ENCODE data around the gene NPHS1.
"Not testable (repeated sequence)": the region's sequence is repeated elsewhere in the genome, so short reads cannot be mapped to it uniquely, and the experiment has no call there.

NPHS1 gene

GRCh38 chr19:35812220-35813042 is 39.9 kb downstream of the NPHS1 start, which contains the start of gene PRODH2:
PRODH2 (minus strand) TSS chr19:35812845; CDS start chr19:35812805, 40 bp downstream.
- no peak for DNase-seq (ENCODE audit: low read depth in 2 of 2)

GRCh38 chr19:35811317-35812219 is 40.7 kb downstream of the NPHS1 start:
- DNase-seq (ENCODE audit: low read depth in 2 of 2), result no peak

GRCh38 chr19:35807633-35808032 is 44.7 kb downstream of the NPHS1 start:
- no peak for DNase-seq (ENCODE audit: low read depth in 2 of 2)

- DNase-seq (ENCODE audit: low read depth in 2 of 2), result no peak
These were observed 45.7 kb downstream of the NPHS1 start for GRCh38 chr19:35806597-35806996.

- DNase-seq (ENCODE audit: low read depth in 2 of 2), result no peak
These were observed 46.7 kb downstream of the NPHS1 start for GRCh38 chr19:35805526-35806102.

- DNase-seq (ENCODE audit: low read depth in 2 of 2), result no peak
These were observed 50.5 kb downstream of the NPHS1 start for GRCh38 chr19:35801828-35802227.

GRCh38 chr19:35797663-35798062 is 54.6 kb downstream of the NPHS1 start:
- no peak for DNase-seq (ENCODE audit: low read depth in 2 of 2)

GRCh38 chr19:35796645-35797542 is 55.4 kb downstream of the NPHS1 start:
- no peak for DNase-seq (ENCODE audit: low read depth in 2 of 2)

GRCh38 chr19:35795564-35795963 is 56.7 kb downstream of the NPHS1 start:
- DNase-seq (ENCODE audit: low read depth in 2 of 2), result not testable (repeated sequence)

- no peak for DNase-seq (ENCODE audit: low read depth in 2 of 2)
These were observed 58.7 kb downstream of the NPHS1 start for GRCh38 chr19:35793381-35794165.

GRCh38 chr19:35792888-35793287 is 59.4 kb downstream of the NPHS1 start:
- no peak for DNase-seq (ENCODE audit: low read depth in 2 of 2)

- DNase-seq (ENCODE audit: low read depth in 2 of 2), result no peak
These were observed 60.0 kb downstream of the NPHS1 start for GRCh38 chr19:35792312-35792711.

- no peak for DNase-seq (ENCODE audit: low read depth in 2 of 2)
These were observed 60.5 kb downstream of the NPHS1 start for GRCh38 chr19:35791814-35792279.

GRCh38 chr19:35790981-35791813 is 61.1 kb downstream of the NPHS1 start:
- no peak for DNase-seq (ENCODE audit: low read depth in 2 of 2)

- DNase-seq (ENCODE audit: low read depth in 2 of 2), result no peak
These were observed 62.0 kb downstream of the NPHS1 start for GRCh38 chr19:35789978-35790944.

GRCh38 chr19:35789195-35789977 is 62.9 kb downstream of the NPHS1 start:
- no peak for DNase-seq (ENCODE audit: low read depth in 2 of 2)

GRCh38 chr19:35788205-35788960 is 63.9 kb downstream of the NPHS1 start:
- no peak for DNase-seq (ENCODE audit: low read depth in 2 of 2)
